ENCODE data around the gene MGA.

GRCh38 chr15:41658689-41659088 is 1.5 kb upstream of the MGA start:
- TF ChIP-seq POLR2A (IDR thresholded peaks at IDR 0.05; ENCODE audit: low read depth, low read length) (no peak), MYC (IDR thresholded peaks at IDR 0.05; ENCODE audit: low read depth, low read length) (no peak), EZH2 (IDR thresholded peaks at IDR 0.05; ENCODE audit: borderline replicate concordance, low read depth, low read length, severe bottlenecking) (no peak), POLR2AphosphoS5 (IDR thresholded peaks at IDR 0.05; ENCODE audit: insufficient read depth, low read depth, low read length) (no peak), CTCF (IDR thresholded peaks at IDR 0.05; ENCODE audit: extremely low read depth in 1 of 2, insufficient read depth in 1 of 2, low read depth in 1 of 2, low read length in 2 of 2) (no peak), JUN (IDR thresholded peaks at IDR 0.05; ENCODE audit: borderline replicate concordance, insufficient read depth, insufficient read length, low read depth) (no peak)

All from endothelial cell of umbilical vein (primary cell).